Effector memory CD4-positive, alpha-beta T cell (primary cell): ENCODE measurements around the gene TMEM147.

Experiments
- DNase-seq, 3 donors: peaks; one replicate each; pipeline ENCODE4 v3.0.0-alpha.2; 2020
- H3K27ac ChIP-seq: 2 replicates; pipeline ENCODE4 v1.7.0; 2013; ENCODE audit warnings: mild to moderate bottlenecking, low read length, moderate library complexity; ENCODE audit not compliant: insufficient read depth, poor library complexity, severe bottlenecking
- H3K27me3 ChIP-seq: replicated peaks from 2 replicates; pipeline ENCODE4 v1.7.0; 2013; ENCODE audit warnings: mild to moderate bottlenecking, low read length; ENCODE audit not compliant: insufficient read depth, control insufficient read depth, poor library complexity, severe bottlenecking
- H3K36me3 ChIP-seq: 2 replicates; pipeline ENCODE4 v1.7.0; 2013; ENCODE audit warnings: mild to moderate bottlenecking, low read length, moderate library complexity; ENCODE audit not compliant: control insufficient read depth, insufficient read depth
- H3K4me1 ChIP-seq: 2 replicates; pipeline ENCODE4 v1.7.0; 2013; ENCODE audit warnings: low read length, mild to moderate bottlenecking; ENCODE audit not compliant: control insufficient read depth, insufficient read depth, poor library complexity, severe bottlenecking
- H3K4me3 ChIP-seq: 2 replicates; pipeline ENCODE4 v1.7.0; 2013; ENCODE audit warnings: low read length, low read depth, mild to moderate bottlenecking; ENCODE audit not compliant: insufficient read depth, poor library complexity, severe bottlenecking
- H3K9me3 ChIP-seq: 2 replicates; pipeline ENCODE4 v1.7.0; 2013; ENCODE audit warnings: mild to moderate bottlenecking, low read length, moderate library complexity; ENCODE audit not compliant: control insufficient read depth

Gene TMEM147

GRCh38 chr19:35562336-35562735 lies 16.9 kb downstream of the TMEM147 start:
- H3K27me3 ChIP-seq: peaks cover 10% of the 10 kb centered on the region
- no peak overlapping the region for H3K4me3 ChIP-seq
- peaks cover 8% of the 10 kb centered on the region for H3K4me1 ChIP-seq
- no peak for DNase-seq
- H3K36me3 ChIP-seq: no peaks in the 10 kb centered on the region
- no peaks in the 10 kb centered on the region for H3K9me3 ChIP-seq
- no peak overlapping the region for H3K27ac ChIP-seq

DNA sequence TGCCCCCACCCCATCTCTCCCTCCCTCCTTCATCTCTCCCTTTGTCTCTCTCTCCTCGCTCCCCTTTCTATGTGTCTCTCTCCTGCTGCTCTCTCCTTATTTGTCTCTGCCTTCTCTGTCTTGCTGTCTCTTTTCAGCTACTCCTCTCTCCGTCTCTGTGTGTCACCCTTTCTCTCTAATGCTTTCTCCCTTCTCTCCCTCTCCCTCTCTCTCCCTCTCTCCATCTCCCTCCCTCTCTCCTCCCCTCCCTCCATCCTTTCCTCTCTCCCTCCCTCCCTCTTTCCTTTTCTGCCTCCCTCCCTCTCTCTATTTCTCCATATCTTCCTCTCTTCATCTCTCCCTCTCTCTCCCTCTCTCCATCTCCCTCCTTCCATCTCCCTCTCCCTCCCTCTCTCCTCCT lies 17.4 kb downstream of the TMEM147 start:
- Histone ChIP-seq H3K27me3 (peaks cover 10% of the 10 kb centered on the region), H3K4me1 (peaks cover 8% of the 10 kb centered on the region), H3K27ac (no peak overlapping the region), H3K36me3 (no peaks in the 10 kb centered on the region), H3K9me3 (no peaks in the 10 kb centered on the region), H3K4me3 (no peak overlapping the region)
- no peak for DNase-seq

DNA sequence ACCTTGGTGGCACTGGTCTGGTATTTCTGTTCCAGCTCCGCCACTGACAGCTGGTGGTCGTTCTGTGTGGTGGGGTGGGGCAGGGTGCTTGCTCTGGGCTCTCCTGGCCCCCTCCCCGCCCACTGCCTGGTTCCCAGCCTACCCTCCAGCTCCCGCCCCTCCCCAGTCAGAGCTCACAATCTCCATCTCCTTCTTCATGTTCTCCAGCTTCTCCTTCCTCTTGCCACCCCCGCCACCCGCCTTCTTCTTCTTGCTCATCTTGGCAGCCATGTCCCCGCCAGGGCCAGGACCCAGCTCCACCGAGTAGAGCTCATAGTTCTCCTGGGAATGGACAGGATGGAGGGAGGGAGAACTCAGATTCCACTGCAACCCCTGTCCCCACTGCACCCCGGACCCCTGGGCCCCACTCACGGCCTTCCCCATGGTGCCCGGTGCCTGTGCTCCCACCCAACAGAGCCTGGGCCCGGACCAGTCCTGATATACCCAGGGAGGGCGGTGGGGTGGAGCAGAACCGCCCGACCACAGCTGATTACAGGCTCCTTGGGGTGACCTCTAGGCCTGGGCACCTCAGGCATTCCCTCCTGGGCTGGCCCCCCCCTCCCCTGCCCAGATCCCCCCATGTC lies 17.9 kb downstream of the TMEM147 start, which contains the start of gene ATP4A:
Gene ATP4A (minus strand): TSS at position 452 of the 623 bp plus-strand sequence. CDS start 29 bp downstream, at position 423.
- Histone ChIP-seq H3K27me3 (peaks cover 10% of the 10 kb centered on the region), H3K4me3 (no peak within 1 kb of the TSS), H3K36me3 (no peaks in the 10 kb centered on the region), H3K9me3 (no peaks in the 10 kb centered on the region), H3K27ac (no peak within 1 kb of the TSS), H3K4me1 (peaks cover 2% of the 10 kb centered on the region)
- no peak for DNase-seq

DNA sequence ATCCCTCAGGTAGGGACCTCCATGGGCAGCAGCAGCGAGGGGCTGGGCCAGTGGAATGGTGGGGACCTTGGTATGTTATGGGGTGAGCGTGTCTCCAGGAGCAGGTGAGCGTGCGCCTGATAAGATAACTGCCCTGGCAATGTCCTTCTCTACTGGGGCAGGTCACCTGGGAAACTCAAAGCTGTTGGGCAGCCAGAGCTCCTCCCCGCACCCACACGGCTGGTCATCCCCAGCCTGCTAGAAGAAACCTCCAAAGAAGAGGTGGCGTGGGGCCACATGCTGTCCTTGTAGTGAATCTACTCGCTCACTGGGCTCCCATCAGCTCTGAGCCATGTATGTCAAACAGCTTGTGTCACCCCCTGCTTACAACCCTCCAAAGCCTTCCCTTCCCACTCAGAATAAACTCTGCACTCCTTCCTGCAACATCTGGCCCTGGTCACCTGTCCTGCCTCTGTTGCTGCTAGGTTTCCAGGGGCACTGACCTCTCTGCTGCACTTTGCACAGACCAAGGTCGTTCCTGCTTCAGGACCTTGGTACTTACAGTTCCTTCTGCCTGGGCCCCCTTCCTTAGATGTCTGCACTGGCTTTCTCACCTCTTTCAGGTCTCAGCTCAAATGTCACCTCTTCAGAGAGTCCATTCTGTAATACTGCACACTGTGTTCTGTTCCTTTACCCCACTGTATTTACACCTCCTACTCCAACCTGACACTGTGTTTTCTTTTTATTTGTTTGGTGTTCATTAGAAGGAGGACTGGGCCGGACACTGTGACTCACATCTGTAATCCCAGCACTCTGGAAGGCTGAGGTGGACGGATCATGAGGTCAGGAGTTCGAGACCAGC lies 19.8 kb downstream of the TMEM147 start:
- no peak for DNase-seq

DNA sequence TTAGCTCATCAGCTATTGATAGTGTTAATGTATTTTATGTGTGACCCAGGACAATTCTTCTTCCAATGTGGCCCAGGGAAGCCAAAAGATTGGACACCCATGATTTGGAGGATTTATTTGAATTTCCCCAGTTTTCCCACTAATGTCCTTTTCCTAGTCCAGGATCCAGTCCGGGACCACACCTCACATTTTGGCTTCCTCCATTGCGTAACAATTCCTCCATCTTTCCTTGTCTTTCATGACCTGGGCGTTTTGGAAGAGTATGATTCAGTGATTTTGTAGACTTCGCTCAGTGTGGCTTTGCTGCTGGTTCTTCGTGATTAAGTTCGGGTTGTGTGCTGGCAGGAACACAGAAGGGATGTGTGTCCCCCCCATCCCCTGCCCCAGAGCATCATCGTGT lies 21.3 kb downstream of the TMEM147 start:
- H3K9me3 ChIP-seq: no peaks in the 10 kb centered on the region

More for the DNA sequence above, 19.8 kb downstream of the TMEM147 start:
- Histone ChIP-seq H3K27me3 (peaks cover 4% of the 10 kb centered on the region), H3K36me3 (no peaks in the 10 kb centered on the region), H3K4me1 (no peaks in the 10 kb centered on the region), H3K4me3 (no peak overlapping the region), H3K9me3 (no peaks in the 10 kb centered on the region), H3K27ac (no peak overlapping the region)

GRCh38 chr19:35569281-35569781 lies 23.9 kb downstream of the TMEM147 start:
- peaks cover 4% of the 10 kb centered on the region for H3K27me3 ChIP-seq
- H3K4me1 ChIP-seq: no peaks in the 10 kb centered on the region
- no peak overlapping the region for H3K4me3 ChIP-seq
- no peak overlapping the region for H3K27ac ChIP-seq
- no peaks in the 10 kb centered on the region for H3K36me3 ChIP-seq
- H3K9me3 ChIP-seq: no peaks in the 10 kb centered on the region
- DNase-seq: no peak

More for the DNA sequence above, 21.3 kb downstream of the TMEM147 start:
- no peaks in the 10 kb centered on the region for H3K4me1 ChIP-seq
- DNase-seq: no peak
- H3K36me3 ChIP-seq: no peaks in the 10 kb centered on the region
- H3K4me3 ChIP-seq: no peak overlapping the region
- no peak overlapping the region for H3K27ac ChIP-seq
- peaks cover 4% of the 10 kb centered on the region for H3K27me3 ChIP-seq

DNA sequence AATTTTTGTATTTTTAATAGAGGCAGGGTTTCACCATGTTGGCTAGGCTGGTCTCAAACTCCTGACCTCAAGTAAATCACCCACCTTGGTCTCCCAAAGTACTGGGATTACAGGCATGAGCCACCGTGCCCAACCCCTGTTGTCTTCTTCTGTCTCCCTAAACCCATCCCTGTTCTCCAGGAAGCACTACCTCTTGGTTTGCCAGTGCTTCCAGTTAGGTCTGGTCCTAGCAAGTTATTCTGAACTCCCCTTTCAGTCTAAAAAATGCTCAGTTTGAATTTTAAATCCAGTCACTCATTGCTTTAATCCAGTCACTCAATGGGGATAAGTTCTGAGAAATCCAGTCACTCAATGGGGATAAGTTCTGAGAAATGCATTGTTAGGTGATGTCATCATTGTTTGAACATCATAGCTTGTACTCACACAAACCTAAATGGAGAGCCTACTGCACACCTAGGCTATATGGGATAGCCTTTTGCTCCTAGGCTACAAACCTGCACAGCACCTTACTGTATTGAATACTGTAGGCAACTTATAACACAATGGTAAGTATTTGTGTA lies 26.1 kb downstream of the TMEM147 start:
- no peaks in the 10 kb centered on the region for H3K4me1 ChIP-seq
- H3K27me3 ChIP-seq: peaks cover 4% of the 10 kb centered on the region
- no peak overlapping the region for H3K27ac ChIP-seq
- H3K36me3 ChIP-seq: no peaks in the 10 kb centered on the region
- no peaks in the 10 kb centered on the region for H3K9me3 ChIP-seq
- no peak overlapping the region for H3K4me3 ChIP-seq
- no peak for DNase-seq

DNA sequence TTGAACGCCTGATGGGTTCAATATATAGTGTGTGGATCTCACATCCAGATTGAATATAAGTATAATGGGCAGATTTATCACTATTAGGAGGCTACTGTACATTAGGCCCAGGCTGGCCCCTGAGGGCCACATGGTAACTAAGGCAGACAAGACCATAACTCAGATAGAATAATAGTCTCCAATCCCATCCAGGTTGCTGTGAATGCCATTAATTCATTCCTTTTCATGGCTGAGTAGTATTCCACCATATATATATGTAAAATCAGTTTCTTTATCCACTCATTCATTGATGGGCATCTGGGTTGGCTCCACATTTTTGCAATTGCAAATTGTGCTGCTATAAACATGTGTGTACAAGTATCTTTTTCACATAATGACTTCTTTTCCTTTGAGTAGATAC lies 32.5 kb downstream of the TMEM147 start:
- DNase-seq: no peak
- H3K27me3 ChIP-seq: no peaks in the 10 kb centered on the region
- no peak overlapping the region for H3K27ac ChIP-seq
- H3K36me3 ChIP-seq: no peaks in the 10 kb centered on the region
- H3K4me3 ChIP-seq: no peak overlapping the region
- H3K4me1 ChIP-seq: no peaks in the 10 kb centered on the region
- H3K9me3 ChIP-seq: no peaks in the 10 kb centered on the region

GRCh38 chr19:35578707-35579106 lies 33.3 kb downstream of the TMEM147 start:
- no peak for DNase-seq
- H3K27me3 ChIP-seq: no peaks in the 10 kb centered on the region
- H3K4me3 ChIP-seq: no peak overlapping the region
- no peaks in the 10 kb centered on the region for H3K9me3 ChIP-seq
- no peaks in the 10 kb centered on the region for H3K36me3 ChIP-seq
- no peak overlapping the region for H3K27ac ChIP-seq
- no peaks in the 10 kb centered on the region for H3K4me1 ChIP-seq

DNA sequence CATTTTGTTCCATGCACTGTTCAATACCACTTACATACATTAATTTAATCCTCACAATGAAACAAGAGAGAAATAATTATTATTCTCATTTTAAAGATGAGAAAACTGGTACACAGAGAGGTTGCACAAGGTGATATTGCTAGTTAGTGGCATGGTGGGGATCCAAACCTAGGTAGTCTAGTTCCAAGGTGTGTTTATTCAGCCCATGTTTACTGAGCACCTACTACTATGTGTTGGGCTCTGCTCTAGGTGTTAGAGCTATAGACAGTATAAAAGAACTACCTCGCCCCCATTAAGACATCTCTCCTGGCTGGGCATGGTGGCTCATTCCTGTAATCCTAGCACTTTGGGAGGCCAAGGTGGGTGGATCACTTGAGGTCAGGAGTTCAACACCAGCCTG lies 37.3 kb downstream of the TMEM147 start:
- Histone ChIP-seq H3K36me3 (no peaks in the 10 kb centered on the region), H3K9me3 (no peaks in the 10 kb centered on the region), H3K4me1 (no peaks in the 10 kb centered on the region), H3K27ac (no peak overlapping the region), H3K4me3 (no peak overlapping the region), H3K27me3 (no peaks in the 10 kb centered on the region)
- no peak for DNase-seq
